GM21737 (cell line): ENCODE data around the gene ABI2.
"Not testable (repeated sequence)": the region's sequence is repeated elsewhere in the genome, so short reads cannot be mapped to it uniquely, and the experiment has no call there.

Experiments
- ATAC-seq: cut with Tn5 transposase; IDR thresholded peaks from one replicate; pipeline ENCODE4 v1.9.1; 2021; ENCODE audit warnings: mild to moderate bottlenecking, moderate library complexity; ENCODE audit not compliant: unreplicated experiment

Gene ABI2

DNA sequence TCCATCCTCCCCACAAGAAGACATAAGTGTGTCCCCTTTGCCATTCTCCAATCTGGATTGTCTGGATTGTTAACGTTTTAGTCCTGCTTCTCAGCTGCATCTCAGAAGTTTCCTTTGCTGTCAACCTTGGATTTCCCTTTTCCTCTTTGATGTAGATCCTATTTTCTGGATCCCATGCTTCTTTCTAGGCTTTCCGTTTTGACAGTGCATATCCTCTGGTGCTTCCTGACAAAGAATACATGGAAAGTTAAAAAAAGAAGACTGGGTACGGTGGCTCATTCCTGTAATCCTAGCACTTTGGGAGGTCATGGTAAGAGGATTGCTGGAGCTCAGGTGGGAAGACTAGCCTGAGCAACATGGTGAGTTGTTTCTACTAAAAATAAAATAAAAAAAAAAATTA, 26.8 kb downstream of the ABI2 start:
- ATAC-seq = no peak

DNA sequence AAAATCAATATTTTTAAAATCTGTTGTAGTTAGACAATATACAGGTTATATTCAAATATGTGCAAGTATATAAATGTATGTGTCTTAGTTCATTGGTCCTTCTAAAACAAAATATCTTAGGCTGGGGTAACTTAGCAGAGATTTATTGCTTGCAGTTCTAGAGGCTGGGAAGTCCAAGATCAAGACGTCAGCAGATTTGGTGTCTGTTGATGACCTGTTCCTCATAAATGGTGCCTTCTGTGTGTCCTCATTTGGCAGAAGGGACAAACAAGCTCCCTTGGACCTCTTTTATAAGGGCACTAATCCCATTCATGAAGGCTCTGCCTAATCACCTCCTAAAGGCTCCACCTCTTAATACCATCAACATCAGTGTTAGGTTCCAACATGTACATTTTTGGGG, 31.3 kb downstream of the ABI2 start:
- no peak for ATAC-seq

- no peak for ATAC-seq
Measured at GRCh38 chr2:203360833-203361430, 32.7 kb downstream of the ABI2 start.

GRCh38 chr2:203361495-203361894, 33.3 kb downstream of the ABI2 start:
- no peak for ATAC-seq

- no peak for ATAC-seq
Measured at GRCh38 chr2:203361922-203362321, 33.7 kb downstream of the ABI2 start.

- ATAC-seq = no peak
Measured at GRCh38 chr2:203366639-203367466, 38.7 kb downstream of the ABI2 start.

GRCh38 chr2:203372706-203373105, 44.5 kb downstream of the ABI2 start:
- ATAC-seq = not testable (repeated sequence)

DNA sequence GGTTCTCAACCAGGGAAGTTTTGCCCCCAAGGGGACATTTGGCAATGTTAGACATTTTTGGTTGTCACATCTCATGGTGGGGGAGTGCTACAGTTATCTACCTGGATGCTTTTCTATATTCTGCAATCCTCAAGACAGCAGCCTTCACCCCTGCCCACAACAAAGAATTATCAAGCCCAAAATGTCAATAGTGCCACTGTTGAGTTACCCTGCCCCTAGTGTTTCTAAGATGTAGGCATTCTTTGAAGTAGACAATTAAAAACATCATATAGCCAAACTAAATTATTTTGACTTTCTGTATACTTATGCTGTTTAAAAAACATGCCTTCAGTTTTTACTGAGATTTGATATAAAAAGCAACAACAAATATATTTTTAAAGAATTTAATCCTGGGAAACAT, 48.0 kb downstream of the ABI2 start:
- ATAC-seq = no peak

- ATAC-seq = no peak
Measured at GRCh38 chr2:203379156-203379555, 51.0 kb downstream of the ABI2 start.

- no peak for ATAC-seq
Measured at GRCh38 chr2:203383038-203383437, 54.8 kb downstream of the ABI2 start.

DNA sequence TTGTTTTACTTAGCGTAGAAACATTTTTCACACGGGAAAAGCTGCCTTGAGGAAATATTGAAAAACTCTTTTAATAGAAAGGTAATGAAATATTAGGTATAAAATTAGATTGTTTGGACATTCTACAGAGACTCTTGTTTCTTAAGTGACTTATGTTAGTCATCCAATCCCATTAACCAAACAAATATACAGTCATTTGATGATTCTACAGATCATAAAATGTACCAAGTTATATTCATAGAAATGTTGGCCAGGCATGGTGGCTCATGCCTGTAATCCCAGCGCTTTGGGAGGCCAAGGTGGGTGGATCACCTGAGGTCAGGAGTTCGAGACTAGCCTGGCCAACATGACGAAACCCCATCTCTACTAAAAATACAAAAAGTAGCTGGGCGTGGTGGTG, 60.0 kb downstream of the ABI2 start:
- not testable (repeated sequence) for ATAC-seq

- ATAC-seq = no peak
Measured at GRCh38 chr2:203394519-203395227, 66.5 kb downstream of the ABI2 start.

DNA sequence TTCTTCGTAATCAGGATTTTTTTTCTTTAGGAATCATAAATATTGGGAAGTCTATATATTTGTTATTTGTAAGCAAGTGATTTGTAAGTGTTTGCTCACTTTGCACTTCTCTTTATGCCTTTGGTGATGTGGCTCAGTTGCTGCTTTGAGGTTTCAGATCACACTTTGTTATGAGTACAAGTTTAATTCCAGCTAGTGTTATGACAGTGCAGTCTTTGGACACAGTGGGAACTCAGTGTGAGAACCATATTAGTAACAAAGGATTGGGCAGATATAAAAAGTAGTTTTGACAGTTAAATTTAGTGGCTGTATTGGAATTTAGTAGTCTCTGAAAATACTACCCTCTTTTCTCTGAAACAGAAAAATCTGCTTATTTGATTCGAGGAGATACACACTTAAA, 67.7 kb downstream of the ABI2 start:
- no peak for ATAC-seq

GRCh38 chr2:203396667-203397066, 68.5 kb downstream of the ABI2 start:
- no peak for ATAC-seq

- no peak for ATAC-seq
Measured at GRCh38 chr2:203399031-203399430, 70.8 kb downstream of the ABI2 start.

DNA sequence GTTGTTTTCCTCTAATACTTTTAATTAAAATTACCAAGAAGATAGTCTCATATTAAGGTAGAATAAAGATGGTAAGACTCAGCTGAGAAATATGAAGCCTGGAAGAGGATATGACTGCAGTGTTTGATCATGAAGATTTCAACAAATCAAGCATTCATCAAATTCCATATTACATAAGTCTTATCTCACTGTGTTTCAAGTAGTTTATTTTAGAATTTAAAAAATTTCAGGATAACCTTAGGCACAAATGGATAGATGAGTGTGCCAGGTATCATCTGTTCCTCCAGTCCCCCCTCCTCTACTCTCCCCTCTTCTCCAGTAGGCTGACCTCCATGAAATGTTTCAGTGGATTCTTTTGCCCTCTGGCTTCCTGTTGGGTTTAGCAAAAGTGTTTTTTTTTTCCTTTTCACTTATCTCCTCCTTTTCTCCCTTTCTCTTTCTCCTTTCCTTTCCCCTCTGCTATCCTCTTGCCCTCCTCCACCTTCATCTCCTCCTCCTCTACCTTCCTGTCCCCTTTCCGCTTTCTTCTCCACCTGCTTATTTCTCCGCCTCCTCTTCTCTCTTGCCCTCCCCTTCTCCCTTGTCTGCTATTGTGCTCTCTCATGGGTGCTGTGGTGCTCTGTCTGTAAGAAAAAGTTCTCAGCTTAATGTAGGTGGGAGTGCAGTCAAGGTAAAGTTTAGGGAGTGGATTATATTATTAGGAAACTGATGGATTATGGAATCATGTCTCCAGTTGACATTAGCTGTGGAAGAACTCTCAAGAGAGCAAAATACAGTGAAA, 72.8 kb downstream of the ABI2 start:
- ATAC-seq = no peak

DNA sequence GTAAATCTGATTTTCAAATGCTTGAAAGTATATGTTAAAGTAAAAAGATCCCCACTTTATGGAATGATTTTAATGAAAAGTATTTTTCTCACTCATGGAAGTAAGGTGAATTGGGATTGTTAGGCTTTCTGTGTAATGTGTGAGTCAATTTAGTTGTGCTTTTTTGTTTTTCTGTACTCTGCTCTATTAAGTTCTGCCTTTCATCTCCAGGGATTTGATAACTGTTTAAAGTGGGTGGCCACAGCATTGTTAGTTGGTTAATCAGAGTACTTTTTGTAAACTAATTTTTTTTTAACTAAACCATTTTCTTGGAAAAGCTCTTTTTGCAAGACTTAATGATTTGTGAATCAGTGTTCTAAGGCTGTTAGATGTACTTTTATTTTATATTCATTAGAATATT, 76.8 kb downstream of the ABI2 start:
- no peak for ATAC-seq

DNA sequence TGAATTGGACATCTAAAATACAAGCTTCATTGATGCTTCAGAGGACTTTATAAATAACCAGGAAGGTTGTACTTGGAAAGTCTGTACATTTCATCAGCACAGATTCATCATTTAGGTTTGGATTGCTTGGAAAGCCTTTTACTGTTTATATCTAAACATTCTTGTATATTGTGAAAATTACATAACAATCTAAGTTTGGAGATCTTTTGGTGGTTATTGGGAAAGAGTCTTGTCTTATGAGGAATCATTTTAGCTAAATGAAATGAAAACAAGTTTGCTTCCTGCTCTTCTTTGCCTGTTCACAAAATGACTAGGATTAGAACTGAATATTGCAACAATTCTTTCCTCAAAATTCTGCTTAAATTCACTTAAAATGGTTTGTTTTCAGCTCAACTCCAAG, 79.3 kb downstream of the ABI2 start:
- ATAC-seq = no peak

- no peak for ATAC-seq
Measured at GRCh38 chr2:203412546-203413331, 84.5 kb downstream of the ABI2 start.

DNA sequence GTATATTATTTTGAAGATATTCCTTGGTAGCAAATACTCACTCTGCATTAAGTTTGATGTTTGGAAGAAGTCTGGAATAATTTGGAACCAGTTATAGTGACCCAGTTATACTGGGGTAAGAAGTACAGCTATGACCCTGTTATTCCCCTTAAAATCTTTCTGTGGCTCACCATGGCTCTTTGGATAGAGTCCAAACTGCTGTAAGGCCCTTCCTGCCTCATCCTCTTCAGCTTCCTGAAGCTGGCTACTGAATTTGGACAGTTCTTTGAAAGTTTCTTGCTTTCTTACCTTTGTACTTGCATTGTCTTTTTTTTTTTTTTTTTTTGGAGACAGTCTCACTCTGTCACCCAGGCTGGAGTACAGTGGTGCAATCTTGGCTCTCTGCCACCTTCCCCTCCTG, 85.6 kb downstream of the ABI2 start:
- no peak for ATAC-seq
